HepG2 (cell line): ENCODE data around the gene C19orf44. TPM values are rescaled to one million over a fixed set of nuclear protein-coding genes. Genes with fewer than 3 reads are reported as not detected.

Source experiments
- ARNTL ChIP-seq: sonication (generic); formaldehyde crosslinking; IDR thresholded peaks from 2 replicates; pipeline ENCODE4 v1.4.0; 2020; ENCODE audit warnings: mild to moderate bottlenecking, missing genetic modification reagents
- BRCA1 ChIP-seq: sonication (generic); formaldehyde crosslinking; IDR thresholded peaks from 2 replicates; pipeline ENCODE4 v1.4.0; 2020; ENCODE audit warnings: missing genetic modification reagents
- DPF2 ChIP-seq: sonication (generic); formaldehyde crosslinking; IDR thresholded peaks from 2 replicates; pipeline ENCODE4 v1.4.0; 2020; ENCODE audit warnings: mild to moderate bottlenecking, low read depth, missing genetic modification reagents, borderline replicate concordance
- FOXA3 ChIP-seq: IDR thresholded peaks from 2 replicates; pipeline ENCODE4 v1.6.1; 2016; ENCODE audit warnings: missing genetic modification reagents, missing compliant biosample characterization
- HMGXB3 ChIP-seq: sonication (generic); formaldehyde crosslinking; IDR thresholded peaks from 2 replicates; pipeline ENCODE4 v1.4.0; 2020; ENCODE audit warnings: missing genetic modification reagents, borderline replicate concordance
- HNF4A ChIP-seq: sonication (generic); formaldehyde crosslinking; IDR thresholded peaks from 2 replicates; pipeline ENCODE4 v1.4.0; 2020; ENCODE audit warnings: missing genetic modification reagents
- KLF9 ChIP-seq: IDR thresholded peaks from 2 replicates; pipeline ENCODE4 v1.6.1; 2016; ENCODE audit warnings: low read depth
- KMT2B ChIP-seq: IDR thresholded peaks from 2 replicates; pipeline ENCODE4 v1.6.1; 2016; ENCODE audit warnings: missing genetic modification reagents, missing compliant biosample characterization
- LCORL ChIP-seq, 2 experiments: fragments of 450-650 bp in 1 of 2; sonication (generic) in 1 of 2; formaldehyde crosslinking in 1 of 2; IDR thresholded peaks; 2 replicates each; pipeline versions ENCODE4 v1.5.0 to v1.6.1; 2017 to 2020; ENCODE audit warnings: antibody characterized with exemption in 1 of 2, missing genetic modification reagents in 1 of 2
- MED8 ChIP-seq: sonication (generic); formaldehyde crosslinking; IDR thresholded peaks from 2 replicates; pipeline ENCODE4 v1.8.1; 2023; ENCODE audit warnings: mild to moderate bottlenecking, missing genetic modification reagents; ENCODE audit not compliant: insufficient replicate concordance
- MXD4 ChIP-seq: IDR thresholded peaks from 2 replicates; pipeline ENCODE4 v1.6.1; 2016; ENCODE audit warnings: mild to moderate bottlenecking, missing biosample characterization, missing genetic modification reagents
- PAXIP1 ChIP-seq: sonication (generic); formaldehyde crosslinking; conservative IDR thresholded peaks from 2 replicates; pipeline ENCODE4 v1.4.0; 2020; ENCODE audit warnings: mild to moderate bottlenecking, missing genetic modification reagents, moderate library complexity
- PITX1 ChIP-seq: sonication (generic); formaldehyde crosslinking; IDR thresholded peaks from 2 replicates; pipeline ENCODE4 v1.5.1; 2020; ENCODE audit warnings: mild to moderate bottlenecking, missing genetic modification reagents
- PPARG ChIP-seq: conservative IDR thresholded peaks from 2 replicates; pipeline ENCODE4 v1.6.1; 2016; ENCODE audit warnings: missing biosample characterization, missing genetic modification reagents
- SMAD3 ChIP-seq: sonication (generic); formaldehyde crosslinking; IDR thresholded peaks from 2 replicates; pipeline ENCODE4 v1.4.0; 2020; ENCODE audit warnings: missing genetic modification reagents
- ZGPAT ChIP-seq: IDR thresholded peaks from 2 replicates; pipeline ENCODE4 v1.6.1; 2016; ENCODE audit warnings: mild to moderate bottlenecking
- ZNF124 ChIP-seq: sonication (generic); formaldehyde crosslinking; IDR thresholded peaks from 2 replicates; pipeline ENCODE4 v1.4.0; 2020; ENCODE audit warnings: missing genetic modification reagents
- ZNF724P ChIP-seq: sonication (generic); formaldehyde crosslinking; IDR thresholded peaks from 2 replicates; pipeline ENCODE4 v1.8.0; 2022; ENCODE audit warnings: missing genetic modification reagents, borderline replicate concordance
- ZNF749 ChIP-seq: sonication (generic); formaldehyde crosslinking; IDR thresholded peaks from 2 replicates; pipeline ENCODE4 v1.8.0; 2022; ENCODE audit warnings: mild to moderate bottlenecking, missing genetic modification reagents, moderate library complexity, borderline replicate concordance
- ZNF773 ChIP-seq: sonication (generic); formaldehyde crosslinking; IDR thresholded peaks from 2 replicates; pipeline ENCODE4 v1.4.0; 2020; ENCODE audit warnings: missing genetic modification reagents, borderline replicate concordance
- ZSCAN31 ChIP-seq: sonication (generic); formaldehyde crosslinking; IDR thresholded peaks from 2 replicates; pipeline ENCODE4 v1.5.0; 2020; ENCODE audit warnings: low read depth, mild to moderate bottlenecking, missing genetic modification reagents
- polyA plus RNA-seq, 8 experiments: library from polyadenylated mRNA; depleted of rRNA in 3 of 8; stranded (reverse) in 7 of 8; unstranded in 1 of 8; fragments of >200 nt; fragmentation: Illumina TruSeq in 4 of 8; extraction: Trizol in 4 of 8; gene quantifications; 2 replicates each; pipeline versions ENCODE4 v1.2.1 to v1.2.3, GENCODE V29; 2011 to 2016; ENCODE audit warnings: low read depth in 4 of 8, missing spikeins in 1 of 8, mixed read lengths in 1 of 8; ENCODE audit not compliant: insufficient read depth in 1 of 8
- total RNA-seq, 5 experiments: library from RNA; depleted of rRNA; stranded (reverse); fragments of >200 nt; fragmentation: Illumina TruSeq; extraction: Trizol; gene quantifications; 2 replicates each; pipeline ENCODE4 v1.2.3, GENCODE V29; 2016; ENCODE audit warnings: low read depth in 1 of 5

Gene C19orf44
- total and polyA plus RNA-seq, 2 of the 13 experiments (the other 11 are each of a cell fraction or from before 2014, with no cell fraction given) = 3.2 to 4.3 TPM

- TF ChIP-seq PAXIP1 (CRISPR knock-in tag) (peak; percentile 51), BRCA1 (CRISPR knock-in tag) (no peak), ZNF124 (CRISPR knock-in tag) (0 out of 2 replicates have a peak, but pooled peaks have one; percentile 46), KLF9 (CRISPR knock-in tag) (0 out of 2 replicates have a peak, but pooled peaks have one; percentile 54), FOXA3 (CRISPR knock-in tag) (peak; percentile 55), LCORL (IDR thresholded peaks at IDR 0.05) (no peak), LCORL (CRISPR knock-in tag; IDR thresholded peaks at IDR 0.05) (0 out of 2 replicates have a peak, but pooled peaks have one; percentile 45), MED8 (CRISPR knock-in tag) (no peak), PPARG (0 out of 2 replicates have a peak, but pooled peaks have one; percentile 24), ZSCAN31 (0 out of 2 replicates have a peak, but pooled peaks have one; percentile 37), KMT2B (CRISPR knock-in tag) (peak; percentile 64; the same call in 1 of the 2 replicates), DPF2 (peak; percentile 19; the same call in 1 of the 2 replicates), HMGXB3 (0 out of 2 replicates have a peak, but pooled peaks have one; percentile 29), MXD4 (peak; percentile 64; the same call in 1 of the 2 replicates), PITX1 (peak; percentile 69; the same call in 1 of the 2 replicates), ZNF724P (0 out of 2 replicates have a peak, but pooled peaks have one; percentile 50), SMAD3 (CRISPR knock-in tag) (peak; percentile 86), HNF4A (CRISPR knock-in tag) (no peak), ZNF773 (CRISPR knock-in tag) (no peak), ARNTL (CRISPR knock-in tag) (peak; percentile 89), ZGPAT (peak; percentile 47; the same call in 1 of the 2 replicates), ZNF749 (CRISPR knock-in tag) (no peak)
Observed at GRCh38 chr19:16446724-16447368, 49.3 kb upstream of the C19orf44 start (continued).
